Hepatocyte (in vitro differentiated cells): Measurements from ENCODE around the gene TFAM.

Source experiments
- CTCF ChIP-seq: fragments of 200-600 bp; sonication (generic); IDR thresholded peaks from 2 replicates; pipeline ENCODE4 v1.5.1; 2016; ENCODE audit warnings: antibody characterized with exemption, mild to moderate bottlenecking; ENCODE audit not compliant: poor library complexity
- EZH2phosphoT487 ChIP-seq: fragments of 200-600 bp; sonication (generic); IDR thresholded peaks from one replicate; pipeline ENCODE4 v1.6.1; 2018; ENCODE audit warnings: antibody characterized with exemption, mild to moderate bottlenecking, low read depth, moderate library complexity; ENCODE audit not compliant: unreplicated experiment, severe bottlenecking

- TF ChIP-seq CTCF, result no peak
- TF ChIP-seq EZH2phosphoT487, result no peak
Observed at GRCh38 chr10:58356756-58357155, 28.5 kb upstream of the TFAM start.
